ENCODE data around the gene FGF3. TPM values are rescaled to one million over a fixed set of nuclear protein-coding genes. Genes with fewer than 3 reads are reported as not detected.

FGF3 gene
- total RNA-seq, result not detected in 2 replicates

- DNase-seq (ENCODE audit: low read depth in 2 of 2), result no peak
These were observed at the start of gene FGF3 for GRCh38 chr11:69818603-69819441. FGF3 (minus strand) TSS chr11:69819416; CDS start chr11:69818933, 483 bp downstream.

- DNase-seq (ENCODE audit: low read depth in 2 of 2), result no peak
These were observed 49.7 kb upstream of the FGF3 start for GRCh38 chr11:69868871-69869270.

- no peak for DNase-seq (ENCODE audit: low read depth in 2 of 2)
These were observed 49.0 kb upstream of the FGF3 start for GRCh38 chr11:69868006-69868810.

GRCh38 chr11:69867076-69868005, 48.1 kb upstream of the FGF3 start:
- DNase-seq (ENCODE audit: low read depth in 2 of 2), result no peak

- no peak for DNase-seq (ENCODE audit: low read depth in 2 of 2)
These were observed 47.4 kb upstream of the FGF3 start for GRCh38 chr11:69866648-69867047.

DNA sequence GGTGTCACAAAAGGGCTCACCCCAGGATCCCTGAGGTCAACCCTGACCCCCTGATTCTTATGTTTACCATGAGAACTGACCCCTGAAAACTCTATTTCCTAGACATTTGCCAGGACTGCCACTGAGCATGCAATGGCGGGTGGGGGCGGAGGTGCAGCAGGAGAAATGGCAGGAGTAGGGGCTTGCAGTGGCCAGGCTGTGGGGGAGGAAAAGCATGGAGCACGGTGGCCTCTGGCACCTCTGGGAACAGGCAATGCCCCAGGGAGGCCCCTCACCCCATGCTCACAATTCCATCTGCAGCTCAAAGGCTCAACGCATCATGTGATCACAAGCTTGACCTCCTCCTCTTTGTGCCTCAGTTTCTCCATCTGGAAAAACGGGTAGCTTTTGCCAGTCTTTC, 46.5 kb upstream of the FGF3 start:
- no peak for DNase-seq (ENCODE audit: low read depth in 2 of 2)

DNA sequence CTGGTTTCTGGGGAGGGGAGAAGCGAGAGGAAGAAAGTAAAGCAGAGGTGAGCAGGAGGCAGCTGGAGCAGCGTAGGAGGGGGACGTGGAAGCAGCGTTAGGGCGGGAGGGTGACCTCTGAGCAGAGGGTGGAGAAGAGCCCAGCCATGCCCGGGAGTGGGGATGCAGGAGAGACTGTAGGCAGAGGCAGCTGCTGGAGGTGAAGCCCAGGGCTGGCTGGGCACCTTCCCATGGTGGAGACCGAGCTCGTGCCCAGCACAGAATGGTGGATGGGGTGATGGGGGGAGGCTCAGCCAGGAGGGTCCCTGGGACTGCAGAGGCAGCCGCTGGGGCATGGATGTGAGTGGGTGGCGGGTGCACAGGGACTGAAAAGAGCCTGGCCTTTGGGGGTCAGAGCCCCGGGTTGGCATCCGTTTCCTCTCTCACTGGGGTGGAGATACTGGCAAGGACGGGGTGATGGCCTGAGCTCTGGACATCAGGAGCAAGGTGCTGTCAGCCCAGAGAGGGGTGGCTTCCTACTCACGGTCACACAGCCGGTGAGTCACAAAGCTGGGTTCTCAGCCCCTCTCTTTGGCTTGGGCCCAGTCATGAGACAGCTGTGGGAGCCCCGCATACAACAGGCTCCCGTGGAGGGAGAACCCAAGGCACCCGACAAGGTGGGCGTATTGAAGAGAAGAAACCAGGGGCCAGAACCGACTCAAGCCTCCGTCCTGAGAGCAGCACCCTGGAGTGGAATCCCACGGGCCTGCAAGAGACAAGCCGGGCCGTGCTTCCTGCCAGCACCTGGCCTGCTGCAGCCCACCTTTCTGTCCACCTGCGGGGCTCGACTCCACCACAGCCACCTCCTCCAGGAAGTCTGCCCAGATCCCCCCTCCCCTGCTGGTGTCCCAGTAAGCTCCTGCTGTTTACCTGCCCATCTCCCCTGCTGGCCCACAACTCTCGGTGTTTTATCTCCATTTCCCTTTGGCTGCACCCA, 45.8 kb upstream of the FGF3 start:
- DNase-seq (ENCODE audit: low read depth in 2 of 2), result no peak

DNA sequence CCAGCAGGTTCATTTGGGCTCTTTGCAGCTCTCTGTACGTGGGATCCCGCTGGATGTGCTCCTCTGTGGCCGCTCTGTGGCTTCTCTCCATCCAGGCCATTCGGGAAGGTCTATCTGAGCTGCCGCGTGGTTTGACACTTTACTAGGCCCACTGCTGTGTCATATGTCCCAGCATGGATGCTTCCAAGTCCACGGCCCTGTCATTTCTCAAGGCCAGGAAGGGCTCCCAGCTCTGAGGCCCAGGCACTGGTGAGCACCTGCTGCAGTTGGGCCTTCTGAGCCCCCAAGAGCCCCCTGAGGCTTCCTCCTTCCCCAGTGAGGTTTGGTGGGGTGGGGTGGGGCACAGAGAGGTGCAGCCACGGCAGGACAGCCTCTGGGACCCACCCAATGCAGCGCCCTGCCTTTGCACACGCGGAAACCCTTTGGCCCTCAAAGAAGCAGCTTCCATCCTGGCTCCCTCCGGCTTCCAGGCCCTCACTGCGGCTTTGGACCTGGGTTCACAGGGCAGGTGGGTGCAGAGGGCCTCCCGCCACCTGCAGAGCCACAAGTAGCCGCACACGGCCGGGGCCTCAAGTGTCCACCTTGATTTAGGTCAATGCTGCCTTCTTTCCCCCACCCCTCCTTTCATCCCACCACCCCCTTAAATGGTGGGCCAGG, 44.5 kb upstream of the FGF3 start:
- no peak for DNase-seq (ENCODE audit: low read depth in 2 of 2)

DNA sequence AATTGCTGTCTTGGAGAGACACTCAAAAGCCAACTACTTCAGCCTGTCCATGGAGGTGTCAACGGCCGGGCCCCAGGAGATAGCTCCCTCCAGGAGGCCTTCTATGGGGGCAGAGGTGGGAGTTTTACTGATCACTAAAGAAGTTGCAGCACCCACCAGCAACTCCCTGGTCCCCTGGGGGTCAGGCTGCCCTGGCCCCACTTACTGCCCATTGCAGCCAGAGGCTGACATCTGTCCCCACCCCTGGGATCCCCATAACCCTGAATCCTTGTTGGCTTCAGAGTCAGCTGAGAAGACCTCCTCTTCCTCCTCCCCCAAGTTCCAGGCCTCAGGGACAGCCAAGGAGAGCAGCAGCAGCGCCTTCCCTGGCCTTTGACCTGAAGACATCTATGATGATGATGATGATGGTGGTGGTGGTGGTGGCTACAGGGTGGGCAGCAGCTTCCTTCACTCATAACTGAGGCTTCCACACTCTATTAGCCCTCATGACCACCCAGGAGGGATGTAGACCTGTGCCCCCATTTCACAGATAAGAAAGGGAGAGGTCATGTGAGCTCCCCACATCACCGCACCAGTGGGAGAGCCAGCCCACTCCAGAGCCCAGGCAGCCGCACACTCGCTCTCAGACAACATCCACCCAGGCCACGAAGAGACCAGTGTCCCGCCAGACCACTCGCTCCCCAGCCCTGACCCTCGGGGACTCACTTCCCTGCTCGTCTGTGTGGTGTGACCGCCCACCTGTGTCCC, 43.8 kb upstream of the FGF3 start:
- no peak for DNase-seq (ENCODE audit: low read depth in 2 of 2)

GRCh38 chr11:69862331-69862771, 43.1 kb upstream of the FGF3 start:
- DNase-seq (ENCODE audit: low read depth in 2 of 2), result no peak

DNA sequence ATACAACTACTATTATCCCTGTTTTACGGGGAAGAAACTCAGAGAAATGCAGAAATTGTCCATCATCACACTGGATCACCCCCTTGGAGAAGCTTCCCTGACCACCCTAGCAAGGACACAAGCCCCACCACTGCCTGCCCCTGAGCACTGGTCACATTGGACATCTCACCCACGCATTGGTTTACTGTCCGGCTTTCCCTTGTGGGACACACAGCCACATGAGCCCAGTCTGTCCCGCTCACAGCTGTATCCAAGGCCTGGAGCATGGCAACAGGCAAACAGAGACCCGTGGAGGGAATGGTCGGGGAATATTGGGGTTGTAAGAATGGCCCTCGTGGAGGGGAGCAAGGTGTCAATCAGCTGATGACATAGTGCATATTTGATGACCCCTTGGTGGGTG, 42.7 kb upstream of the FGF3 start:
- DNase-seq (ENCODE audit: low read depth in 2 of 2), result no peak

GRCh38 chr11:69860796-69861445, 41.7 kb upstream of the FGF3 start:
- DNase-seq (ENCODE audit: low read depth in 2 of 2), result no peak

- DNase-seq (ENCODE audit: low read depth in 2 of 2), result no peak
These were observed 41.0 kb upstream of the FGF3 start for GRCh38 chr11:69860244-69860643.

DNA sequence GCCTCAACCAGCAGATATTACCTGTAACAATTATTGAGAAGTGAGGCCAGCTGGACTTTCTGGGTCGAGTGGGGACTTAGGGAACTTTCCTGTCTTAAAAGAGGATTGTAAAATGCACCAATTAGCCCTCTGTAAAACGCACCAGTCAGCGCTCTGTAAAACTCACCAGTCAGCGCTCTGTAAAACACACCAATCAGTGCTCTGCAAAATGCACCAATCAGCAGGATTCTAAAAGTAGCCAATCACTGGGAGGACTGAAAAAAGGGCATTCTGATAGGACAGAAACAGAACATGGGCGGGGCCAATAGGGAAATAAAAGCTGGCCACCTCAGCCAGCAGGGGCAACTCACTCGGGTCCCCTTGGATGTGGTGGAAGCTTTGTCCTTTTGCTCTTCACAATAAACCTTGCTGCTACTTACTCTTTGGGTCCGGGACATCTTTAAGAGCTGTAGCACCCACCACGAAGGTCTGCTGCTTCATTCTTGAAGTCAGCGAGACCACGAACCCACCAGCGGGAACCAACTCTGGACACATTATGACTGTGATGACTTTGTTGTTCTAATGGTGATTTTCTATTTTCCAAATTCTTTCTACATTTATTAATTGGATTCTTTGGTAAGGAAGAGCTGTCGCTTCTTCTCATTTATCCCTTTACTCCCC, 40.2 kb upstream of the FGF3 start:
- DNase-seq (ENCODE audit: low read depth in 2 of 2), result no peak

GRCh38 chr11:69855421-69855820, 36.2 kb upstream of the FGF3 start:
- DNase-seq (ENCODE audit: low read depth in 2 of 2), result no peak

GRCh38 chr11:69854713-69855112, 35.5 kb upstream of the FGF3 start:
- DNase-seq (ENCODE audit: low read depth in 2 of 2), result no peak

- DNase-seq (ENCODE audit: low read depth in 2 of 2), result no peak
These were observed 32.8 kb upstream of the FGF3 start for GRCh38 chr11:69852056-69852455.

DNA sequence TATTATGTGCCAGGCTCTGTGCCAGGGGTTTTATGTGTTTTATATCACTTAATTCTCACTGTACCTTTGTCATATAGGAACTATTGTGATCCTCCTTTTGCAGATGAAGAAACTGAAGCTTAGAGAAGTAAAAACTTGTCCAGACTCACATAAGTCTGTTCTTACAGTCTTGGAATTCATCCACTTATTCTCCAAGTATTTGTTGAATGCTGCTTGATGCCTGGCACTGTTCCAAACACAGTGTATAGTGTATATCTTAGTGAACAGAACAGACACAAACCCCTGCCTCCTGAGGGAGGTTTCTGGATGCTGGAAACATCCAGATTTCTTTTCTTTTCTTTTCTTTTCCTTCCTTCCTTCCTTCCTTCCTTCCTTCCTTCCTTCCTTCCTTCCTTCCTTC, 29.0 kb upstream of the FGF3 start:
- DNase-seq (ENCODE audit: low read depth in 2 of 2), result no peak

Data from dermis microvascular lymphatic vessel endothelial cell (primary cell).